Measurements from ENCODE around the gene ZNF320. TPM values are rescaled to one million over a fixed set of nuclear protein-coding genes. Genes with fewer than 3 reads are reported as not detected.
"Not testable (repeated sequence)": the region's sequence is repeated elsewhere in the genome, so short reads cannot be mapped to it uniquely, and the experiment has no call there.

Gene ZNF320
- 10 to 100 TPM; 20.0 to 42.9 TPM for total RNA-seq

DNA sequence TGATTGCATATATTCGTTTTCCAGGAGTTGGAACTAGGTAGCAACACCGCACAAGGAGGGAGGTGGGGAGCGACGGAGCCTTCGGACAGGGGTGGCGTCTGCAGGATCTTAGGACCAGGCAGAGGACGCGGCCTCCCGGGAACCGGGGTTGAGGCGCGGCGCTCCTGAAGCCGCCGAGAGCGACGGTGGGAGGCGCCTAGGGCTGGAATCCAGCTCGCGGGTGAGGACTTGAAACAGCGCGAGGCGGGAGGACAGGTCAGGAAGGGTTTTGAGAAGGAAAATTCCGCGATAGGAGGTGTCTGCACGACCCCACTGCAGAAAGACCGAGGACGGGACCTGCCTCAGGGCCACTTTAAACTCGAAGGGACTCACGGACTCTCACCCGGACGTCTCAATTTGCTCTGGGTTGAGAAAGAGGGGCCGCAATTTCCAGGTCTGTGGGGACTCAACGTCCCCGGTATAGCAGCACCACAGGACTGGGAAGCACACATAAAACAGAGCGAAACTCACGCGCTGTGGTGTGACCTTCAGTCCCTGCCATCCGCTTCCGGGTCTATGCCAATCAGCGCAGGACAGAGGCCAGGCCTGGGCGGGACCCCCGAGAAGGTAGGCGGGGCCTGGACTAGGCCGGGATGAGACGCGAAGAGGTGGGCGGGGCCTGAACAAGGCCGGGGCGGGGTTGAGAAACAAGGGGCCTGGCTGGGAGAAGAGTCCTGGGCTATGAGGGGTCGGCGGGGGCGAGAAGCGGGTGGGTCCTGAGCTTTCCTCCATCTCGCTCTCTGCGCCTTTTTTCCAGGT is at the start of gene ZNF320:
TSS of gene ZNF320 (minus strand) at position 498 of the 798 bp plus-strand sequence. CDS start 7,380 bp downstream, outside the sequence.
- WGBS = 4% methylated on average over 53 of the region's 56 CpGs
- TF ChIP-seq POLR2AphosphoS5 (IDR thresholded peaks at IDR 0.05) (peak; percentile 93), POLR2A (IDR thresholded peaks at IDR 0.05) (peak; percentile 76)
- TF ChIP-seq, protein P1, sequence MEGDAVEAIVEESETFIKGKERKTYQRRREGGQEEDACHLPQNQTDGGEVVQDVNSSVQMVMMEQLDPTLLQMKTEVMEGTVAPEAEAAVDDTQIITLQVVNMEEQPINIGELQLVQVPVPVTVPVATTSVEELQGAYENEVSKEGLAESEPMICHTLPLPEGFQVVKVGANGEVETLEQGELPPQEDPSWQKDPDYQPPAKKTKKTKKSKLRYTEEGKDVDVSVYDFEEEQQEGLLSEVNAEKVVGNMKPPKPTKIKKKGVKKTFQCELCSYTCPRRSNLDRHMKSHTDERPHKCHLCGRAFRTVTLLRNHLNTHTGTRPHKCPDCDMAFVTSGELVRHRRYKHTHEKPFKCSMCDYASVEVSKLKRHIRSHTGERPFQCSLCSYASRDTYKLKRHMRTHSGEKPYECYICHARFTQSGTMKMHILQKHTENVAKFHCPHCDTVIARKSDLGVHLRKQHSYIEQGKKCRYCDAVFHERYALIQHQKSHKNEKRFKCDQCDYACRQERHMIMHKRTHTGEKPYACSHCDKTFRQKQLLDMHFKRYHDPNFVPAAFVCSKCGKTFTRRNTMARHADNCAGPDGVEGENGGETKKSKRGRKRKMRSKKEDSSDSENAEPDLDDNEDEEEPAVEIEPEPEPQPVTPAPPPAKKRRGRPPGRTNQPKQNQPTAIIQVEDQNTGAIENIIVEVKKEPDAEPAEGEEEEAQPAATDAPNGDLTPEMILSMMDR (IDR thresholded peaks at IDR 0.05) = peak in 1 of 4 experiments; percentile 10
- intact Hi-C loops (cut with DNase I) = no loop called here
- H3K27ac ChIP-seq = peak within 1 kb of the TSS; percentile 87 to 89
- no peaks in the 10 kb centered on the region for H3K36me3 ChIP-seq
- DNase-seq (ENCODE audit: low spot score) = peak; percentile 93
- peak within 1 kb of the TSS; percentile 56 to 63 for H3K4me3 ChIP-seq
- H3K4me1 ChIP-seq (replicated peaks) = no peaks in the 10 kb centered on the region
- H3K9me3 ChIP-seq = no peaks in the 10 kb centered on the region
- H3K27me3 ChIP-seq (replicated peaks; ENCODE audit: insufficient read depth) = no peaks in the 10 kb centered on the region

DNA sequence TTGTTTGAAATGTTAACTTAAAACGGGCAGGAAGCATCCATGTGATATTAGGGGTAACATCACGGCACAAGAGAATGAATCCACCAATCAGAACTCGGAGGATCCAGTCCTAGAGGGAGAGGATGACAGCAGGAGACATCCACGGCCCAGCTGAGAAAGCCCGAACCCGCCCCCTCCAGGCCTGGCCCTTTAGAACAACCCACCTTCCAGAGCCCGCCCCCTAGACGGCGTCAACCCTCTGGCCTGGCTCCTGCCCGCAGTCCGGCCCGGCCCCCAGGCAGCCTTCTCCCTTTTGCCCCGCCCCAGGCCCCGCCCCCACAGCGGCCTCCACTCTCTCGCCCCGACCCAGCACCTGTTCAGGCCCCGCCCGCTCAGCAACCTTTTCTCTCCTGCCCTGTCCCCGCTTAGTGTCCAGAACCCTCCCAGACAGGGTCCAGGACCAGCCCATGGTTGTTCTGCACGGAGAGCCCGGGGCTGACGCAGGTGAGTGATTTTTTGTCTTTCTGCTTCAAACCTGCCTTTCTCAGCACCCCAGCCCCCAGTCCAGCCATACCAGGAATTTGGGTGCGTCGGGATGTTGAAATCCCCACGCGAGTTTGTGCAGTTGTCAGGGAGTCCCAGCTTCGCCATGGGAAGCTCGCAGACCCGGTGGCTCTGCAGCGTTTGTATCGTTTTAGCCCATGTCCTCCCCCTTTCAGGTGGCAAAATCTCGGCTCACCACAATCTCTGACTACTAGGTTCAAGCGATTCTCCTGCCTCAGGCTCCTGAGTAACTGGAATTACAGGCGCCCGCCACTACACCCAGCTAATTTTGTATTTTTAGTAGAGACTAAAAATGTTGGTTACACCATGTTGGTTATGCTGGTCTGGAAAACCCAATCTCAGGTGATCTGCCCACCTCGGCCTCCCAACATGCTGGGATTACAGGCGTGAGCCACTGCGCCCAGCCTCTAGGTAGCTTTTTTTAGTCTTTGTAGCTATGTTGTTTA is 49.2 kb upstream of the ZNF320 start:
- Histone ChIP-seq H3K27me3 (replicated peaks; ENCODE audit: insufficient read depth) (no peaks in the 10 kb centered on the region), H3K27ac (peak overlapping the region; percentile 93 to 94), H3K4me1 (replicated peaks) (peaks cover 7% of the 10 kb centered on the region), H3K9me3 (no peaks in the 10 kb centered on the region), H3K4me3 (no peak overlapping the region), H3K36me3 (peaks cover 6 to 14% of the 10 kb centered on the region in 2 donors)
- DNase-seq (ENCODE audit: low spot score) = peak; percentile 70
- no peak for TF ChIP-seq POLR2AphosphoS5 (IDR thresholded peaks at IDR 0.05)
- peak; percentile 12 for TF ChIP-seq POLR2A (IDR thresholded peaks at IDR 0.05)
- WGBS = 37% methylated on average over 39 of the region's 39 CpGs
- intact Hi-C loops (cut with DNase I) = no loop called here

DNA sequence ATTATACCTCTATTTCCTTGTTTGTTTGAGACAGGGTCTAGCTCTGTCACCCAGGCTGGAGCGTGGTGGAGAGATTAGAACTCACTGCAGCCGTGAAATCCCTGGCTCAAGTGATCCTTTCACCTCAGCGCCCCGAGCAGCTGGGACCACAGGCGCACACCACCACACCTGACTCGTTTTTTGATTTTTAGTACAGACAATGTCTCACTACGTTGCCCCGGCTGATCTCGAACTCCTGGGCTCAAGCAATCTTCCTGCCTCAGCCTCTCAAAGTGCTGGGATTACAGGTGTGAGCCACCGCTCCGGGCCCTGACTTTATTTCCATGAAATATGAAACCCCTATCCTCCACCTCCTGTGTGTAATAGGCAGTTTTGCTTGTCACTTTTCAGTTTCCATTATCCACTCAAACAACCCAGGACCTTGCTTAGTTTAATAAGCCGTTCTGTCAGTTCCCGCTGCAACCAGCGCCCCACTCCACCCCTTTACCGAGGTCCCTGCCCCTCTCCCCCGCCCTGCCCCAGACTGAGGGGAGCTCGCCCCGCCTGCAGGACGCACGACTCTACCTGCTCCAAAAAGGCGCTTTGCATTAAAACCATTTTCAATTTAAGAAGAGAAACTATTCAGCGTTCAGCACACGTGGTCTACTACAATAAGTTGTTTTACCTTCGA is 48.4 kb upstream of the ZNF320 start:
- no peak overlapping the region for H3K4me3 ChIP-seq
- TF ChIP-seq, protein P1 (IDR thresholded peaks at IDR 0.05) = no peak
- TF ChIP-seq POLR2AphosphoS5 (IDR thresholded peaks at IDR 0.05) (no peak), POLR2A (IDR thresholded peaks at IDR 0.05) (no peak)
- H3K4me1 ChIP-seq (replicated peaks) = peaks cover 7% of the 10 kb centered on the region
- 37% methylated on average over 24 of the region's 24 CpGs for WGBS
- H3K27me3 ChIP-seq (replicated peaks; ENCODE audit: insufficient read depth) = no peaks in the 10 kb centered on the region
- H3K9me3 ChIP-seq = no peaks in the 10 kb centered on the region
- intact Hi-C loops (cut with DNase I) = no loop called here
- peak overlapping the region; percentile 93 to 94 for H3K27ac ChIP-seq
- H3K36me3 ChIP-seq = peaks cover 4 to 7% of the 10 kb centered on the region in 2 donors
- peak; percentile 9 for DNase-seq (ENCODE audit: low spot score)

DNA sequence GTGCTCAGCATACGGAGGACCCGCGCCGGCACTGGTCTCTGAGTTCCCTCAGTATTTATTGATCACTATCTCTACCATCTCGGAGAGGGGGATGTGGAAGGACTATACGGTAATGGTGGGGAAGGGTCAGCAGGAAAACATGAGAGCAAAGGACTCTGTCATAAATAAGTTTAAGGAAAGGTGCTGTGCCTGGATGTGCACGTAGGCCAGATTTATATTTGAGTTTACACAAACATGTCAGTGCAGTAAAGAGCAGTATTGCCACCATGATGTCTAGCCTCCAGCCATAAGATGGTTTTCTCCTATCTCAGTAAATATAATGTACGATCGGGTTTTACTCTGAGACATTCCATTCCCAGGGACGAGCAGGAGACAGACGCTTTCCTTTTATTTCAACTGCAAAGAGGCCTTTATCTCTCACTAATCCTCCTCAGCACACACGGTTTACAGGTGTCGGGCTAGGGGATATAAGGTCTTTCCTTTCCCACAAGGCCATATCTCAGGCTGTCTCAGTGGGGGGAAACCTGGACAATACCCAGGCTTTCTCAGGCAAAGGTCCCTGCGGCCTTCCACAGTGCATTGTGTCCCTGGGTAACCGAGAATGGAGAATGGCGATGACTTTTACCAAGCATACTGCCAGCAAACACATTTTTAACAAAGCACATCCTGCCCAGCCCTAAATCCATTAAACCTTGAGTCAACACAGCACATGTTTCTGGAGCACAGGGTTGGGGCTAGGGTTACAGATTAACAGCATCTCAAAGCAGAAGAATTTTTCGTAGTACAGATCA is 47.5 kb upstream of the ZNF320 start:
- H3K4me1 ChIP-seq (replicated peaks); H3K4me3 ChIP-seq; intact Hi-C loops (cut with DNase I); H3K9me3 ChIP-seq; H3K27me3 ChIP-seq (replicated peaks; ENCODE audit: insufficient read depth); H3K36me3 ChIP-seq: not testable (repeated sequence)
- TF ChIP-seq POLR2A (IDR thresholded peaks at IDR 0.05) (peak; percentile 39), POLR2AphosphoS5 (IDR thresholded peaks at IDR 0.05) (peak; percentile 82)
- 44% methylated on average over 17 of the region's 17 CpGs for WGBS
- DNase-seq (ENCODE audit: low spot score) = peak; percentile 77
- peak overlapping the region; percentile 93 to 94 for H3K27ac ChIP-seq
